ENCODE data around the gene PGPEP1. TPM values are rescaled to one million over a fixed set of nuclear protein-coding genes. Genes with fewer than 3 reads are reported as not detected.

Gene PGPEP1
- total RNA-seq = 10 to 100 TPM; 20.0 to 20.9 TPM

- CTCF ChIA-PET = interaction anchor here (1.0 to 4.3 kb wide), 6 partner anchors 12 to 62 kb away, joined by 3 to 47 read pairs (median 8); partner anchors contain the start of gene LSM4
- Mint-ChIP-seq H3K4me1 (peaks cover 19% of the 10 kb centered on the region), H3K9me3 (ENCODE audit: low read depth) (no peaks in the 10 kb centered on the region), H3K27me3 (no peaks in the 10 kb centered on the region), H3K27ac (peak within 1 kb of the TSS; percentile 93), H3K36me3 (ENCODE audit: low read depth) (no peaks in the 10 kb centered on the region), H3K4me3 (peak within 1 kb of the TSS; percentile 69)
- peak; percentile 78 for DNase-seq
- ATAC-seq = peak; percentile 53
- POLR2A ChIA-PET = interaction anchor here (1.4 to 3.0 kb wide), 3 partner anchors 12 to 61 kb away, joined by 4 to 16 read pairs (median 4); no protein-coding TSS in a partner anchor
- intact Hi-C loops (cut with DNase I, micrococcal nuclease) = loop anchor here in 1 of 2 experiments (1.0 to 5.0 kb wide), 4 partner anchors 12 to 492 kb away; partner anchors contain the start of genes RAB3A and UPF1
Measured at GRCh38 chr19:18340190-18340989, at the start of gene PGPEP1. PGPEP1 (plus strand) TSS chr19:18340598; CDS start chr19:18340682, 84 bp downstream.

- POLR2A ChIA-PET = interaction anchor here (0.8 to 6.5 kb wide), 5 partner anchors 11 to 298 kb away, joined by 3 to 291 read pairs (median 3); partner anchors contain the start of gene JUND
- intact Hi-C loops (cut with DNase I, micrococcal nuclease) = loop anchor here in 1 of 2 experiments (5.0 kb wide), 4 partner anchors 126 to 741 kb away; partner anchors contain the start of genes ARMC6, SSBP4 and SUGP2
- DNase-seq (no peak), ATAC-seq (peak; percentile 1)
- H3K36me3 Mint-ChIP-seq (ENCODE audit: low read depth) = peaks cover 11% of the 10 kb centered on the region
- H3K4me3 Mint-ChIP-seq = peak overlapping the region; percentile 87
- peak overlapping the region; percentile 99 for H3K27ac Mint-ChIP-seq
- H3K27me3 Mint-ChIP-seq = no peaks in the 10 kb centered on the region
- peaks cover 3% of the 10 kb centered on the region for H3K9me3 Mint-ChIP-seq (ENCODE audit: low read depth)
- CTCF ChIA-PET = interaction anchor here (0.7 to 2.2 kb wide), 5 partner anchors 12 to 32 kb away, joined by 3 to 11 read pairs (median 4); partner anchors contain the start of gene LSM4
- peaks cover 70% of the 10 kb centered on the region for H3K4me1 Mint-ChIP-seq
Measured at GRCh38 chr19:18291019-18291524, 49.3 kb upstream of the PGPEP1 start.

GRCh38 chr19:18291590-18292461, 48.6 kb upstream of the PGPEP1 start:
- Mint-ChIP-seq H3K27me3 (no peaks in the 10 kb centered on the region), H3K4me1 (peaks cover 63% of the 10 kb centered on the region), H3K27ac (peak overlapping the region; percentile 99), H3K36me3 (ENCODE audit: low read depth) (peaks cover 8% of the 10 kb centered on the region), H3K4me3 (peak overlapping the region; percentile 87), H3K9me3 (ENCODE audit: low read depth) (peaks cover 2% of the 10 kb centered on the region)
- DNase-seq = peak; percentile 96
- CTCF ChIA-PET = interaction anchor here (0.5 to 2.6 kb wide), 7 partner anchors 11 to 159 kb away, joined by 3 to 18 read pairs (median 10); partner anchors contain the start of gene JUND
- POLR2A ChIA-PET = interaction anchor here (0.7 to 6.5 kb wide), 6 partner anchors 11 to 36 kb away, joined by 3 to 291 read pairs (median 10); partner anchors contain the start of genes JUND and LSM4
- intact Hi-C loops (cut with DNase I, micrococcal nuclease) = loop anchor here (1.0 to 5.0 kb wide), 6 partner anchors 13 to 740 kb away; partner anchors contain the start of genes ARMC6 (in 1 of the 2), LSM4 (in 1 of the 2), SSBP4 (in 1 of the 2) and SUGP2 (in 1 of the 2)
- ATAC-seq = peak; percentile 38

- Mint-ChIP-seq H3K27me3 (no peaks in the 10 kb centered on the region), H3K4me3 (peak overlapping the region; percentile 87), H3K4me1 (peaks cover 62% of the 10 kb centered on the region), H3K27ac (peak overlapping the region; percentile 99), H3K9me3 (ENCODE audit: low read depth) (peaks cover 2% of the 10 kb centered on the region), H3K36me3 (ENCODE audit: low read depth) (peaks cover 8% of the 10 kb centered on the region)
- intact Hi-C loops (cut with DNase I, micrococcal nuclease) = loop anchor here (1.0 to 5.0 kb wide), 6 partner anchors 14 to 740 kb away; partner anchors contain the start of genes ARMC6 (in 1 of the 2), LSM4 (in 1 of the 2), SSBP4 (in 1 of the 2) and SUGP2 (in 1 of the 2)
- ChIA-PET CTCF (interaction anchor here (0.5 to 2.6 kb wide), 9 partner anchors 10 to 158 kb away, joined by 3 to 18 read pairs (median 7); partner anchors contain the start of genes JUND and LSM4), POLR2A (interaction anchor here (0.7 to 6.5 kb wide), 6 partner anchors 8 to 30 kb away, joined by 3 to 291 read pairs (median 10); partner anchors contain the start of genes JUND and LSM4)
- ATAC-seq (peak; percentile 0), DNase-seq (peak; percentile 68)
Measured at GRCh38 chr19:18292462-18292809, 48.0 kb upstream of the PGPEP1 start.

- peak overlapping the region; percentile 99 for H3K27ac Mint-ChIP-seq
- POLR2A ChIA-PET = interaction anchor here (0.7 to 6.5 kb wide), 6 partner anchors 8 to 29 kb away, joined by 3 to 291 read pairs (median 10); partner anchors contain the start of genes JUND and LSM4
Measured at GRCh38 chr19:18292810-18293641, 47.4 kb upstream of the PGPEP1 start.

GRCh38 chr19:18293642-18294466, 46.5 kb upstream of the PGPEP1 start:
- H3K36me3 Mint-ChIP-seq (ENCODE audit: low read depth) = peaks cover 8% of the 10 kb centered on the region
- ATAC-seq (no peak), DNase-seq (no peak)
- peaks cover 2% of the 10 kb centered on the region for H3K9me3 Mint-ChIP-seq (ENCODE audit: low read depth)
- peak overlapping the region; percentile 87 for H3K4me3 Mint-ChIP-seq
- peaks cover 67% of the 10 kb centered on the region for H3K4me1 Mint-ChIP-seq
- H3K27ac Mint-ChIP-seq = peak overlapping the region; percentile 99
- CTCF ChIA-PET = interaction anchor here (1.0 to 2.6 kb wide), 3 partner anchors 14 to 35 kb away, joined by 3 to 18 read pairs (median 7); partner anchors contain the start of gene LSM4
- POLR2A ChIA-PET = interaction anchor here (0.7 to 6.5 kb wide), 7 partner anchors 9 to 29 kb away, joined by 3 to 291 read pairs (median 6); partner anchors contain the start of genes JUND and LSM4
- H3K27me3 Mint-ChIP-seq = no peaks in the 10 kb centered on the region
- intact Hi-C loops (cut with DNase I, micrococcal nuclease) = loop anchor here (1.0 to 5.0 kb wide), 6 partner anchors 10 to 738 kb away; partner anchors contain the start of genes ARMC6 (in 1 of the 2), SSBP4 (in 1 of the 2) and SUGP2 (in 1 of the 2)

More at GRCh38 chr19:18292810-18293641, 47.4 kb upstream of the PGPEP1 start:
- CTCF ChIA-PET = interaction anchor here (0.7 to 2.6 kb wide), 8 partner anchors 10 to 36 kb away, joined by 3 to 18 read pairs (median 8); partner anchors contain the start of genes JUND and LSM4
- peaks cover 65% of the 10 kb centered on the region for H3K4me1 Mint-ChIP-seq
- H3K27me3 Mint-ChIP-seq = no peaks in the 10 kb centered on the region
- peaks cover 2% of the 10 kb centered on the region for H3K9me3 Mint-ChIP-seq (ENCODE audit: low read depth)
- peak overlapping the region; percentile 87 for H3K4me3 Mint-ChIP-seq
- DNase-seq (peak; percentile 81), ATAC-seq (peak; percentile 20)
- H3K36me3 Mint-ChIP-seq (ENCODE audit: low read depth) = peaks cover 8% of the 10 kb centered on the region
- intact Hi-C loops (cut with DNase I, micrococcal nuclease) = loop anchor here (1.0 to 5.0 kb wide), 6 partner anchors 14 to 739 kb away; partner anchors contain the start of genes ARMC6 (in 1 of the 2), LSM4 (in 1 of the 2), SSBP4 (in 1 of the 2) and SUGP2 (in 1 of the 2)

GRCh38 chr19:18294467-18294864, 45.9 kb upstream of the PGPEP1 start:
- POLR2A ChIA-PET = interaction anchor here (0.5 to 6.5 kb wide), 3 partner anchors 10 to 32 kb away, joined by 3 to 291 read pairs (median 3); partner anchors contain the start of gene JUND
- H3K27ac Mint-ChIP-seq = peak overlapping the region; percentile 99

GRCh38 chr19:18295034-18295451, 45.4 kb upstream of the PGPEP1 start:
- peak overlapping the region; percentile 99 for H3K27ac Mint-ChIP-seq
- DNase-seq (no peak), ATAC-seq (no peak)
- H3K4me1 Mint-ChIP-seq = peaks cover 66% of the 10 kb centered on the region
- H3K36me3 Mint-ChIP-seq (ENCODE audit: low read depth) = peaks cover 8% of the 10 kb centered on the region
- ChIA-PET CTCF (interaction anchor here (0.6 to 0.7 kb wide), 2 partner anchors 32 to 243 kb away, joined by 3 to 5 read pairs; no protein-coding TSS in a partner anchor), POLR2A (interaction anchor here (0.5 to 6.5 kb wide), 3 partner anchors 10 to 31 kb away, joined by 3 to 291 read pairs (median 3); partner anchors contain the start of gene JUND)
- H3K9me3 Mint-ChIP-seq (ENCODE audit: low read depth) = peaks cover 2% of the 10 kb centered on the region
- H3K27me3 Mint-ChIP-seq = no peaks in the 10 kb centered on the region
- intact Hi-C loops (cut with DNase I, micrococcal nuclease) = no loop called here
- peak overlapping the region; percentile 87 for H3K4me3 Mint-ChIP-seq

More at GRCh38 chr19:18294467-18294864, 45.9 kb upstream of the PGPEP1 start:
- ATAC-seq = peak; percentile 30
- intact Hi-C loops (cut with DNase I, micrococcal nuclease) = loop anchor here (1.0 to 5.0 kb wide), 5 partner anchors 10 to 738 kb away; partner anchors contain the start of genes ARMC6 (in 1 of the 2), SSBP4 (in 1 of the 2) and SUGP2 (in 1 of the 2)
- Mint-ChIP-seq H3K4me3 (peak overlapping the region; percentile 87), H3K36me3 (ENCODE audit: low read depth) (peaks cover 8% of the 10 kb centered on the region), H3K27me3 (no peaks in the 10 kb centered on the region), H3K9me3 (ENCODE audit: low read depth) (peaks cover 2% of the 10 kb centered on the region), H3K4me1 (peaks cover 69% of the 10 kb centered on the region)
- peak; percentile 98 for DNase-seq
- CTCF ChIA-PET = interaction anchor here (0.6 to 1.0 kb wide), 3 partner anchors 31 to 244 kb away, joined by 3 to 5 read pairs (median 3); no protein-coding TSS in a partner anchor

All from activated CD4-positive, alpha-beta T cell treated with anti-CD3 and anti-CD28 coated beads for 36 hours (primary cell).